ENCODE data around the gene OR6K3. TPM values are rescaled to one million over a fixed set of nuclear protein-coding genes. Genes with fewer than 3 reads are reported as not detected.

The OR6K3 gene
- total RNA-seq, 4 donors from 2014 or later = not detected

GRCh38 chr1:158675563-158676323 lies 44.8 kb downstream of the OR6K3 start:
- no peaks in the 10 kb centered on the region for H3K4me1 ChIP-seq
- H3K27ac ChIP-seq = no peak overlapping the region
- H3K27me3 ChIP-seq = no peaks in the 10 kb centered on the region
- H3K9me3 ChIP-seq = no peaks in the 10 kb centered on the region
- no peak for DNase-seq (ENCODE audit: low spot score in 2 of 2)
- 57% methylated on average over 4 of the region's 4 CpGs for WGBS
- H3K4me3 ChIP-seq = no peak overlapping the region
- H3K36me3 ChIP-seq = no peaks in the 10 kb centered on the region
- TF ChIP-seq EP300 (IDR thresholded peaks at IDR 0.05) (no peak), POLR2A (IDR thresholded peaks at IDR 0.05) (no peak), CTCF (IDR thresholded peaks at IDR 0.05) (no peak), POLR2AphosphoS5 (IDR thresholded peaks at IDR 0.05) (no peak)

GRCh38 chr1:158674302-158674701 lies 46.2 kb downstream of the OR6K3 start:
- Histone ChIP-seq H3K9me3 (no peaks in the 10 kb centered on the region), H3K27ac (no peak overlapping the region), H3K4me1 (no peaks in the 10 kb centered on the region), H3K4me3 (no peak overlapping the region), H3K27me3 (no peaks in the 10 kb centered on the region), H3K36me3 (no peaks in the 10 kb centered on the region)
- no peak for DNase-seq (ENCODE audit: low spot score in 2 of 2)
- WGBS = 86% methylated on average over 7 of the region's 7 CpGs
- no peak for TF ChIP-seq CTCF (IDR thresholded peaks at IDR 0.05)
- no peak for TF ChIP-seq POLR2A (IDR thresholded peaks at IDR 0.05)
- no peak for TF ChIP-seq POLR2AphosphoS5 (IDR thresholded peaks at IDR 0.05)

Other genes starting within 250 kb of the OR6K3 start
- gene OR10R2, start 248.5 kb downstream of the OR6K3 start, total RNA-seq = not detected
- not detected for gene OR6Y1, start 166.3 kb downstream of the OR6K3 start, total RNA-seq
- gene OR6P1, start 150.1 kb downstream of the OR6K3 start, total RNA-seq = not detected
- gene OR10X1, start 140.8 kb downstream of the OR6K3 start, total RNA-seq = not detected
- not detected for gene OR10Z1, start 115.5 kb downstream of the OR6K3 start, total RNA-seq
- gene SPTA1, start 34.0 kb downstream of the OR6K3 start, total RNA-seq = under 1 TPM in 1 of 4 donors, not detected in 3; 0.24 TPM
- gene OR6K2, start 20.1 kb downstream of the OR6K3 start, total RNA-seq = not detected
- gene OR6K6, start 34.0 kb upstream of the OR6K3 start, total RNA-seq = not detected
- gene OR6N1, start 51.5 kb upstream of the OR6K3 start, total RNA-seq = not detected
- not detected for gene OR6N2, start 60.5 kb upstream of the OR6K3 start, total RNA-seq
- 1 to 10 TPM; 2.0 to 4.2 (median 3.6) TPM for gene MNDA, start 110.6 kb upstream of the OR6K3 start, total RNA-seq
- gene PYHIN1, start 210.8 kb upstream of the OR6K3 start, total RNA-seq = under 1 TPM in 1 of 4 donors, not detected in 3; 0.48 TPM